Endothelial cell of umbilical vein (primary cell): ENCODE data around the gene SLC26A11. TPM values are rescaled to one million over a fixed set of nuclear protein-coding genes. Genes with fewer than 3 reads are reported as not detected.
A peak's percentile ranks its signal among the peaks of the same experiment; 100 is the strongest.

Source experiments
- BruUV-seq: library from RNA; stranded (reverse); fragments of 400-500 nt; replicated peaks from 2 replicates; lab custom pipeline; 2021; lab: Mats Ljungman, UMichigan
- CTCF ChIA-PET: fragments of 300-600, 350-600 bp; sonication (Branson Sonifier 250); formaldehyde crosslinking; loops from one replicate; lab custom pipeline; 2021; ENCODE audit warnings: antibody characterized with exemption, inconsistent platforms; lab: Charles Lee
- POLR2A ChIA-PET: fragments of 300-600, 350-600 bp; sonication (Branson Sonifier 250); formaldehyde crosslinking; loops from one replicate; lab custom pipeline; 2021; ENCODE audit warnings: antibody characterized with exemption, inconsistent platforms; lab: Charles Lee
- DNase-seq: peaks from one replicate; pipeline ENCODE4 v3.0.0-alpha.2; 2011; ENCODE audit warnings: low read depth, low spot score
- FAIRE-seq: peaks from 2 replicates; lab custom pipeline; 2011; peaks lifted over from hg19 to GRCh38; lab: Jason Lieb, UNC
- H2AFZ ChIP-seq: 2 replicates; pipeline ENCODE4 v1.6.0; 2012; ENCODE audit warnings: low read depth, low read length, control low read depth, inconsistent platforms
- H3K27ac ChIP-seq: 2 replicates; pipeline ENCODE4 v1.5.1; 2011; ENCODE audit warnings: low read depth, mild to moderate bottlenecking, control low read depth, low read length, moderate library complexity; ENCODE audit not compliant: insufficient read depth
- H3K27me3 ChIP-seq, 2 experiments: 2 replicates each; pipeline versions ENCODE4 v1.6.0 to v1.6.1; 2011; ENCODE audit warnings: low read length in 2 of 2, mixed read lengths in 1 of 2; ENCODE audit not compliant: control insufficient read depth in 2 of 2, insufficient read depth in 2 of 2
- H3K36me3 ChIP-seq, 2 experiments: 2 replicates in 1 of 2; 3 replicates in 1 of 2; pipeline ENCODE4 v1.5.1; 2011; ENCODE audit warnings: low read length in 2 of 2, mild to moderate bottlenecking in 1 of 2, moderate library complexity in 1 of 2; ENCODE audit not compliant: control insufficient read depth in 2 of 2, insufficient read depth in 2 of 2; ENCODE audit errors: extremely low read depth in 1 of 2
- H3K4me1 ChIP-seq: 3 replicates; pipeline ENCODE4 v1.5.1; 2011; ENCODE audit warnings: mild to moderate bottlenecking, low read length; ENCODE audit not compliant: control insufficient read depth, insufficient read depth; ENCODE audit errors: extremely low read depth
- H3K4me2 ChIP-seq: 2 replicates; pipeline ENCODE4 v1.6.1; 2011; ENCODE audit warnings: low read length, control low read depth, mixed read lengths; ENCODE audit not compliant: insufficient read depth
- H3K4me3 ChIP-seq, 3 experiments: fragments of 200-600 bp in 1 of 3; sonication (generic), shearing (Covaris generic) in 1 of 3; replicated peaks in 1 of 3; 2 replicates each; pipeline ENCODE4 v1.5.1; 2011 to 2016; ENCODE audit warnings: control low read depth in 3 of 3, low read length in 3 of 3, mild to moderate bottlenecking in 2 of 3, inconsistent platforms in 1 of 3, low read depth in 1 of 3, moderate library complexity in 1 of 3; ENCODE audit not compliant: insufficient read depth in 1 of 3
- H3K79me2 ChIP-seq: 2 replicates; pipeline ENCODE4 v1.6.0; 2012; ENCODE audit warnings: low read length, inconsistent platforms; ENCODE audit not compliant: control insufficient read depth, insufficient read depth
- H3K9ac ChIP-seq: replicated peaks from 2 replicates; pipeline ENCODE3; 2011; ENCODE audit warnings: low read length, control low read depth; ENCODE audit not compliant: insufficient read depth; ENCODE audit errors: extremely low read depth
- H3K9me1 ChIP-seq: replicated peaks from 3 replicates; pipeline ENCODE4 v1.6.0; 2011; ENCODE audit warnings: mild to moderate bottlenecking, low read length; ENCODE audit not compliant: control insufficient read depth, insufficient read depth; ENCODE audit errors: extremely low read depth
- H3K9me3 ChIP-seq: replicated peaks from 2 replicates; pipeline ENCODE4 v1.5.1; 2012; ENCODE audit warnings: low read length, inconsistent platforms; ENCODE audit not compliant: control insufficient read depth, insufficient read depth
- H4K20me1 ChIP-seq: replicated peaks from 2 replicates; pipeline ENCODE3; 2011; ENCODE audit warnings: mild to moderate bottlenecking, low read length; ENCODE audit not compliant: control insufficient read depth, insufficient read depth; ENCODE audit errors: extremely low read depth
- EZH2 ChIP-seq: IDR thresholded peaks from 2 replicates; pipeline ENCODE4 v1.6.1; 2012; ENCODE audit warnings: borderline replicate concordance, low read depth, mild to moderate bottlenecking, moderate library complexity, low read length, inconsistent platforms; ENCODE audit not compliant: severe bottlenecking
- FOS ChIP-seq: IDR thresholded peaks from 2 replicates; pipeline ENCODE4 v1.6.1; 2011; ENCODE audit warnings: mild to moderate bottlenecking, low read length, moderate library complexity, borderline replicate concordance; ENCODE audit not compliant: insufficient read depth
- GATA2 ChIP-seq: IDR thresholded peaks from 2 replicates; pipeline ENCODE4 v1.7.0; 2011; ENCODE audit warnings: low read depth, mild to moderate bottlenecking, moderate library complexity, mixed read lengths, low read length; ENCODE audit not compliant: insufficient read length, insufficient read depth
- JUN ChIP-seq: IDR thresholded peaks from 2 replicates; pipeline ENCODE4 v1.6.1; 2011; ENCODE audit warnings: borderline replicate concordance, low read depth; ENCODE audit not compliant: insufficient read length, insufficient read depth
- MYC ChIP-seq: IDR thresholded peaks from one replicate; pipeline ENCODE4 v1.6.1; 2011; ENCODE audit warnings: mild to moderate bottlenecking, low read depth, low read length
- POLR2A ChIP-seq: IDR thresholded peaks from 2 replicates; pipeline ENCODE4 v1.6.1; 2012; ENCODE audit warnings: low read depth, mild to moderate bottlenecking, control low read depth, low read length
- POLR2AphosphoS5 ChIP-seq: IDR thresholded peaks from 2 replicates; pipeline ENCODE4 v1.6.1; 2012; ENCODE audit warnings: low read depth, mild to moderate bottlenecking, control low read depth, low read length, moderate library complexity; ENCODE audit not compliant: insufficient read depth
- dilution Hi-C: fragments of 300-500 bp; cut with MboI; formaldehyde crosslinking; loops from one replicate; pipeline ENCODE4 v1.15.0; 2019; ENCODE audit warnings: low sequenced_read_pairs; ENCODE audit not compliant: extremely low pct_ligation_motif_present
- intact Hi-C: fragments of 100-400 bp; cut with micrococcal nuclease; formaldehyde crosslinking; loops from one replicate; pipeline ENCODE4 v1.10.0; 2022
- polyA plus RNA-seq, 4 experiments: library from polyadenylated mRNA; depleted of rRNA in 3 of 4; stranded (reverse) in 3 of 4; unstranded in 1 of 4; fragments of >200 nt; gene quantifications; 2 replicates each; pipeline versions ENCODE4 v1.2.1 to v1.2.3, GENCODE V29; 2011 to 2012; ENCODE audit warnings: missing spikeins in 1 of 4
- total RNA-seq: library from RNA; stranded (reverse); gene quantifications from 2 replicates; pipeline ENCODE4 v1.2.3, GENCODE V29; 2021
- TF ChIP-seq, protein P1 (sequence below): IDR thresholded peaks from 2 replicates; pipeline ENCODE4 v1.6.1; 2011; ENCODE audit not compliant: insufficient read depth, insufficient read length
- TF ChIP-seq, protein P2 (sequence below), 2 donors: IDR thresholded peaks; 1 replicate in 1 of 2; 2 replicates in 1 of 2; pipeline ENCODE4 v1.5.1; 2011; ENCODE audit warnings: low read length in 2 of 2, mild to moderate bottlenecking in 2 of 2, moderate library complexity in 2 of 2, control low read depth in 1 of 2, inconsistent platforms in 1 of 2, low read depth in 1 of 2; ENCODE audit not compliant: insufficient read depth in 1 of 2; ENCODE audit errors: extremely low read depth in 1 of 2

Gene SLC26A11
- total and polyA plus RNA-seq, 2 donors (not counting 3 experiments of a cell fraction or from before 2014, with no cell fraction given): 25.2 to 33.0 TPM

DNA sequence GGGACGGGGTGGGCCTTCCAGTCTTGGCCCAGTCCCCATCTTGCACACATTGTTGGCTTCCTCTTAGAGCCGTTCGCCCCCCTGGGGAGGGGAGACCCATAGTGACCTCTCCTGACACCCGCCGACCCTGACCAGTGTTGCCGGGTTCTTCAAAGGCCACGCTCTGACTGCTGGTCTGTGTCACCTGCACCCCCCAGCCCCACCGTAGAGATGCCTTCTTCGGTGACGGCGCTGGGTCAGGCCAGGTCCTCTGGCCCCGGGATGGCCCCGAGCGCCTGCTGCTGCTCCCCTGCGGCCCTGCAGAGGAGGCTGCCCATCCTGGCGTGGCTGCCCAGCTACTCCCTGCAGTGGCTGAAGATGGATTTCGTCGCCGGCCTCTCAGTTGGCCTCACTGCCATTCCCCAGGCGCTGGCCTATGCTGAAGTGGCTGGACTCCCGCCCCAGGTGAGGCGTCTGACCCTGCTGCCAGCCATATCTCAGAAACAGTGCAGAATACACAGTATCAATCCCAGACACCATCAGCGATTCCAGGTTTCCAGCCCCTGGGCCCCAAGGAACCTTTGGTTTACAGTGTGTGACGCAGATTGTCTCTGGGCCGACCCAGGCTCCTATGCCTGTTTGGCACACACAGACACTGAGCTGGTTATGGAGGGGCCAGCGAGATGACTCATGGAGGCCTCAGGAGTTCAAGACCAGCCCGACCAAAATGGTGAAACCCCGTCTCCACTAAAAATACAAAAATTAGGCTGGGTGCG, 1.3 kb downstream of the SLC26A11 start:
- Histone ChIP-seq H3K9me1 (no peaks in the 10 kb centered on the region), H3K27me3 (no peaks in the 10 kb centered on the region), H2AFZ (no peak overlapping the region), H3K79me2 (peaks cover 11% of the 10 kb centered on the region), H4K20me1 (no peaks in the 10 kb centered on the region), H3K4me2 (peak overlapping the region; percentile 69), H3K27ac (no peak overlapping the region), H3K9me3 (no peaks in the 10 kb centered on the region), H3K4me1 (peaks cover 13% of the 10 kb centered on the region), H3K9ac (no peak overlapping the region), H3K36me3 (peaks cover 3 to 7% of the 10 kb centered on the region in 2 experiments), H3K4me3 (peak overlapping the region in 2 of 3 experiments; percentile 50 to 83)
- ChIA-PET POLR2A (no interaction called here), CTCF (no interaction called here)
- FAIRE-seq (no peak), DNase-seq (no peak)
- TSS peak; percentile 12 for BruUV-seq
- intact Hi-C loops: no loop called here
- no peak for TF ChIP-seq JUN
- dilution Hi-C loops: no loop called here

DNA sequence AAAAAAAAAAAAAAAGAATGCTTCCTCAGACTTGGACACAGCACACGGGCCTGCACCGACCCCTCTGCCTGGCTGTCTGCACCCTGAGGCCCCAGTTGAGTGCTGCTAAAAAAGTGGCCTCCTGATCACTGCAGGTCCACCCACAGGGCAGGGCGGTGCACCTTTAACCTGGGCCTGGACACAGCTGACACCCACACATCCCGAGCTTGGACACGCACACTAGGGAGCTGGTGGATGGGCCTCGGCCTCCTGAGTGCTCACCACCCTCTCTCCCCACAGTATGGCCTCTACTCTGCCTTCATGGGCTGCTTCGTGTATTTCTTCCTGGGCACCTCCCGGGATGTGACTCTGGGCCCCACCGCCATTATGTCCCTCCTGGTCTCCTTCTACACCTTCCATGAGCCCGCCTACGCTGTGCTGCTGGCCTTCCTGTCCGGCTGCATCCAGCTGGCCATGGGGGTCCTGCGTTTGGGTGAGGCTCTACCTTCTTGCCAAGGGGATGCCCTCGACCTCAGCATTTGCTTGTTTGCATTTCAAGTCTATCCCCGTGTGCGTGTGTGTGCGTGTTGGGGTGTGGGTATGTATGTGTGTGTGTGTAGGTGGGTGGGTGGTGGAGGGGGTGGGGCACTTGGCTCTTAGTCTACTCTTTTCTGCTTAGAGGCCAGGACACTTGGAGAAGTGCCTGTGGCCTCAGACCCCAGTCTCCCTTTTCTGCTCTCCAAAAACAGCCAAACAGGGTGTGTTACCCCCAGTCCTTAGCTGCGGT, 2.3 kb downstream of the SLC26A11 start:
- Histone ChIP-seq H3K36me3 (peaks cover 0 to 4% of the 10 kb centered on the region in 2 experiments), H4K20me1 (no peaks in the 10 kb centered on the region), H3K4me2 (no peak overlapping the region), H3K27ac (no peak overlapping the region), H3K9ac (no peak overlapping the region), H3K9me1 (no peaks in the 10 kb centered on the region), H3K9me3 (no peaks in the 10 kb centered on the region), H3K79me2 (peaks cover 11% of the 10 kb centered on the region), H3K4me1 (peaks cover 13% of the 10 kb centered on the region), H2AFZ (no peak overlapping the region), H3K27me3 (no peaks in the 10 kb centered on the region), H3K4me3 (no peak overlapping the region)
- no peak for FAIRE-seq
- no peak for DNase-seq
- ChIA-PET CTCF (no interaction called here), POLR2A (no interaction called here)
- dilution Hi-C loops (no loop called here), intact Hi-C loops (no loop called here)
- TF ChIP-seq GATA2 (no peak), JUN (no peak), POLR2A (no peak), MYC (no peak), FOS (no peak), EZH2 (no peak), POLR2AphosphoS5 (no peak)
- TF ChIP-seq, protein P1, sequence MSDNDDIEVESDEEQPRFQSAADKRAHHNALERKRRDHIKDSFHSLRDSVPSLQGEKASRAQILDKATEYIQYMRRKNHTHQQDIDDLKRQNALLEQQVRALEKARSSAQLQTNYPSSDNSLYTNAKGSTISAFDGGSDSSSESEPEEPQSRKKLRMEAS: no peak
- TF ChIP-seq, protein P2, sequence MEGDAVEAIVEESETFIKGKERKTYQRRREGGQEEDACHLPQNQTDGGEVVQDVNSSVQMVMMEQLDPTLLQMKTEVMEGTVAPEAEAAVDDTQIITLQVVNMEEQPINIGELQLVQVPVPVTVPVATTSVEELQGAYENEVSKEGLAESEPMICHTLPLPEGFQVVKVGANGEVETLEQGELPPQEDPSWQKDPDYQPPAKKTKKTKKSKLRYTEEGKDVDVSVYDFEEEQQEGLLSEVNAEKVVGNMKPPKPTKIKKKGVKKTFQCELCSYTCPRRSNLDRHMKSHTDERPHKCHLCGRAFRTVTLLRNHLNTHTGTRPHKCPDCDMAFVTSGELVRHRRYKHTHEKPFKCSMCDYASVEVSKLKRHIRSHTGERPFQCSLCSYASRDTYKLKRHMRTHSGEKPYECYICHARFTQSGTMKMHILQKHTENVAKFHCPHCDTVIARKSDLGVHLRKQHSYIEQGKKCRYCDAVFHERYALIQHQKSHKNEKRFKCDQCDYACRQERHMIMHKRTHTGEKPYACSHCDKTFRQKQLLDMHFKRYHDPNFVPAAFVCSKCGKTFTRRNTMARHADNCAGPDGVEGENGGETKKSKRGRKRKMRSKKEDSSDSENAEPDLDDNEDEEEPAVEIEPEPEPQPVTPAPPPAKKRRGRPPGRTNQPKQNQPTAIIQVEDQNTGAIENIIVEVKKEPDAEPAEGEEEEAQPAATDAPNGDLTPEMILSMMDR (IDR thresholded peaks at IDR 0.05; ENCODE audit: extremely low read depth in 1 of 2, insufficient read depth in 1 of 2, low read depth in 1 of 2, low read length in 2 of 2): no peak
- no TSS peak for BruUV-seq
